ENCODE results near the gene MX1.

The MX1 gene

GRCh38 chr21:41500363-41500762 is 74.3 kb downstream of the MX1 start:
- no peak for DNase-seq

- DNase-seq = no peak
These were observed 74.9 kb downstream of the MX1 start for GRCh38 chr21:41500931-41501381.

GRCh38 chr21:41501919-41502318 is 75.9 kb downstream of the MX1 start:
- DNase-seq = no peak

- no peak for DNase-seq
These were observed 77.3 kb downstream of the MX1 start for GRCh38 chr21:41503331-41503730.

- DNase-seq = no peak
These were observed 78.0 kb downstream of the MX1 start for GRCh38 chr21:41504030-41504429.

- DNase-seq = no peak
These were observed 80.1 kb downstream of the MX1 start for GRCh38 chr21:41506005-41506594.

- no peak for DNase-seq
These were observed 80.8 kb downstream of the MX1 start for GRCh38 chr21:41506611-41507520.

- DNase-seq = no peak
These were observed 81.7 kb downstream of the MX1 start, which contains the start of gene TMPRSS2 for GRCh38 chr21:41507521-41508414. TSS of gene TMPRSS2 (minus strand) at chr21:41508158. CDS start at chr21:41498133, 10,025 bp downstream.

GRCh38 chr21:41508415-41509144 is 82.5 kb downstream of the MX1 start:
- no peak for DNase-seq
